Pons (tissue), 1 donor: ENCODE measurements around the gene STON1.
A peak's percentile ranks its signal among the peaks of the same experiment; 100 is the strongest.
"Not testable (repeated sequence)": the region's sequence is repeated elsewhere in the genome, so short reads cannot be mapped to it uniquely, and the experiment has no call there.

Source experiments
- DNase-seq: peaks from one replicate; pipeline ENCODE4 v3.0.0-alpha.2; 2016; ENCODE audit warnings: low spot score

STON1 gene

GRCh38 chr2:48530033-48530811 is at the start of gene STON1:
TSS of gene STON1 (plus strand) at chr2:48530154. CDS start at chr2:48580634, 50,480 bp downstream.
- no peak for DNase-seq

GRCh38 chr2:48480526-48480925 is 49.4 kb upstream of the STON1 start:
- no peak for DNase-seq

GRCh38 chr2:48482313-48482712 is 47.6 kb upstream of the STON1 start:
- no peak for DNase-seq

- DNase-seq: peak; percentile 85
Observed at GRCh38 chr2:48482769-48483168, 47.2 kb upstream of the STON1 start.

- peak; percentile 50 for DNase-seq
Observed at GRCh38 chr2:48483506-48483905, 46.4 kb upstream of the STON1 start.

GRCh38 chr2:48483916-48484315 is 46.0 kb upstream of the STON1 start:
- DNase-seq: no peak

GRCh38 chr2:48488545-48488944 is 41.4 kb upstream of the STON1 start:
- DNase-seq: no peak

GRCh38 chr2:48496849-48497248 is 33.1 kb upstream of the STON1 start:
- no peak for DNase-seq

- DNase-seq: no peak
Observed at GRCh38 chr2:48504647-48505327, 25.2 kb upstream of the STON1 start.

- no peak for DNase-seq
Observed at GRCh38 chr2:48507111-48507510, 22.8 kb upstream of the STON1 start.

GRCh38 chr2:48508461-48509124 is 21.4 kb upstream of the STON1 start:
- no peak for DNase-seq

- no peak for DNase-seq
Observed at GRCh38 chr2:48510329-48510728, 19.6 kb upstream of the STON1 start.

GRCh38 chr2:48511849-48512470 is 18.0 kb upstream of the STON1 start:
- no peak for DNase-seq

- DNase-seq: no peak
Observed at GRCh38 chr2:48512571-48512970, 17.4 kb upstream of the STON1 start.

- no peak for DNase-seq
Observed at GRCh38 chr2:48514348-48515003, 15.5 kb upstream of the STON1 start.

GRCh38 chr2:48515513-48515985 is 14.4 kb upstream of the STON1 start:
- DNase-seq: no peak

GRCh38 chr2:48519593-48519992 is 10.4 kb upstream of the STON1 start:
- no peak for DNase-seq

- not testable (repeated sequence) for DNase-seq
Observed at GRCh38 chr2:48524756-48525155, 5.2 kb upstream of the STON1 start.

GRCh38 chr2:48525269-48525943 is 4.5 kb upstream of the STON1 start:
- no peak for DNase-seq

GRCh38 chr2:48527226-48527885 is 2.6 kb upstream of the STON1 start:
- no peak for DNase-seq

- DNase-seq: no peak
Observed at GRCh38 chr2:48528431-48528830, 1.5 kb upstream of the STON1 start.
